GM12878 (cell line): ENCODE measurements around the gene FBXO33. TPM values are rescaled to one million over a fixed set of nuclear protein-coding genes. Genes with fewer than 3 reads are reported as not detected.

Experiments
- ATAC-seq: fragments of 200-7000 bp; cut with Tn5 transposase; 3 replicates; pipeline ENCODE4 v1.9.1; 2020; ENCODE audit warnings: mild to moderate bottlenecking, moderate library complexity
- BruUV-seq: library from RNA; stranded (reverse); fragments of 400-500 nt; replicated peaks from 2 replicates; lab custom pipeline; 2021; lab: Mats Ljungman, UMichigan
- CTCF ChIA-PET: fragments of 300-600 bp; sonication (Branson Sonifier 250); formaldehyde crosslinking; extraction: SDS; loops from one replicate; lab custom pipeline; 2021; ENCODE audit warnings: inconsistent platforms; lab: Yijun Ruan, JAX
- POLR2A ChIA-PET: fragments of 350-600 bp; formaldehyde crosslinking; extraction: SDS; loops from one replicate; lab custom pipeline; 2021; ENCODE audit warnings: inconsistent platforms; lab: Charles Lee
- RAD21 ChIA-PET: fragments of 300-600 bp; sonication (Branson Sonifier 250); formaldehyde crosslinking; loops from one replicate; lab custom pipeline; 2023; ENCODE audit warnings: antibody characterized with exemption; ENCODE audit not compliant: unreplicated experiment; lab: Charles Lee
- SMC1A ChIA-PET: fragments of 300-600 bp; sonication (Branson Sonifier 250); formaldehyde crosslinking; loops from one replicate; lab custom pipeline; 2023; ENCODE audit not compliant: unreplicated experiment, uncharacterized antibody; lab: Charles Lee
- DNase-seq: peaks from one replicate; pipeline ENCODE4 v3.0.0-alpha.2; 2011; ENCODE audit warnings: low read depth, low spot score
- FAIRE-seq: peaks from 3 replicates; lab custom pipeline; 2011; peaks lifted over from hg19 to GRCh38; lab: Jason Lieb, UNC
- H2AFZ ChIP-seq: 2 replicates; pipeline ENCODE4 v1.6.0; 2011; ENCODE audit warnings: low read depth, low read length, control low read depth; ENCODE audit not compliant: control insufficient read depth
- H3K27ac ChIP-seq: 2 replicates; pipeline ENCODE4 v1.5.1; 2011; ENCODE audit warnings: control low read depth; ENCODE audit not compliant: control insufficient read depth, insufficient read depth
- H3K27me3 ChIP-seq, 2 experiments: replicated peaks in 1 of 2; 2 replicates each; pipeline versions ENCODE4 v1.6.0 to v1.6.1; 2011; ENCODE audit warnings: low read length in 1 of 2; ENCODE audit not compliant: control insufficient read depth in 2 of 2, insufficient read depth in 2 of 2
- H3K36me3 ChIP-seq, 2 experiments: 2 replicates each; pipeline ENCODE4 v1.5.1; 2011; ENCODE audit warnings: low read length in 1 of 2; ENCODE audit not compliant: control insufficient read depth in 2 of 2, insufficient read depth in 2 of 2
- H3K4me1 ChIP-seq: 2 replicates; pipeline ENCODE4 v1.6.1; 2011; ENCODE audit warnings: mild to moderate bottlenecking, low read length, moderate library complexity, mixed read lengths; ENCODE audit not compliant: control insufficient read depth, insufficient read depth
- H3K4me2 ChIP-seq: 2 replicates; pipeline ENCODE4 v1.6.0; 2011; ENCODE audit warnings: control low read depth; ENCODE audit not compliant: control insufficient read depth, insufficient read depth
- H3K4me3 ChIP-seq: fragments of 200-600 bp; sonication (generic); 2 replicates; pipeline ENCODE4 v1.5.1; 2016
- H3K79me2 ChIP-seq: 2 replicates; pipeline ENCODE4 v1.6.0; 2011; ENCODE audit warnings: low read length; ENCODE audit not compliant: control insufficient read depth, insufficient read depth
- H3K9ac ChIP-seq: 2 replicates; pipeline ENCODE4 v1.8.0; 2011; ENCODE audit warnings: low read length, control low read depth, mixed read lengths; ENCODE audit not compliant: control insufficient read depth, insufficient read depth
- H3K9me3 ChIP-seq: replicated peaks from 3 replicates; pipeline ENCODE4 v1.5.1; 2011; ENCODE audit warnings: mild to moderate bottlenecking, low read length; ENCODE audit not compliant: control insufficient read depth, insufficient read depth
- H4K20me1 ChIP-seq: 2 replicates; pipeline ENCODE4 v1.6.0; 2011; ENCODE audit not compliant: control insufficient read depth, insufficient read depth
- CBFB ChIP-seq: IDR thresholded peaks from 2 replicates; pipeline ENCODE4 v1.6.1; 2016; ENCODE audit warnings: antibody characterized with exemption, low read depth
- CTCF ChIP-seq, 3 experiments: IDR thresholded peaks in 2 of 3; conservative IDR thresholded peaks in 1 of 3; 2 replicates each; pipeline ENCODE4 v1.5.1; 2011; ENCODE audit warnings: low read depth in 3 of 3, low read length in 3 of 3, mild to moderate bottlenecking in 3 of 3, control low read depth in 2 of 3, moderate library complexity in 2 of 3, inconsistent platforms in 1 of 3, mixed read lengths in 1 of 3; ENCODE audit not compliant: control insufficient read depth in 2 of 3, insufficient read depth in 1 of 3; ENCODE audit errors: extremely low read depth in 1 of 3
- E2F4 ChIP-seq: IDR thresholded peaks from 2 replicates; pipeline ENCODE4 v1.6.1; 2012; ENCODE audit warnings: low read depth, low read length, improper control_type of control experiment
- EZH2 ChIP-seq: IDR thresholded peaks from 2 replicates; pipeline ENCODE4 v1.6.1; 2012; ENCODE audit warnings: low read depth, mild to moderate bottlenecking, control low read depth, inconsistent platforms, low read length, borderline replicate concordance; ENCODE audit not compliant: control insufficient read depth
- FOXK2 ChIP-seq: fragments of 450-650 bp; IDR thresholded peaks from 2 replicates; pipeline ENCODE4 v1.6.1; 2017; ENCODE audit warnings: mild to moderate bottlenecking, moderate library complexity
- GATAD2B ChIP-seq: fragments of 450-650 bp; conservative IDR thresholded peaks from 2 replicates; pipeline ENCODE4 v1.6.1; 2017; ENCODE audit warnings: low read depth, mild to moderate bottlenecking, moderate library complexity
- IKZF2 ChIP-seq, 2 experiments: fragments of 450-650 bp; IDR thresholded peaks; 2 replicates each; pipeline ENCODE4 v1.6.1; 2017; ENCODE audit warnings: mild to moderate bottlenecking in 2 of 2, moderate library complexity in 2 of 2
- IRF3 ChIP-seq: fragments of 450-650 bp; IDR thresholded peaks from 2 replicates; pipeline ENCODE4 v1.6.1; 2014; ENCODE audit warnings: mild to moderate bottlenecking
- NBN ChIP-seq: fragments of 450-650 bp; IDR thresholded peaks from 2 replicates; pipeline ENCODE4 v1.6.1; 2016
- NFYB ChIP-seq: IDR thresholded peaks from 2 replicates; pipeline ENCODE4 v1.6.1; 2011; ENCODE audit warnings: low read depth, mild to moderate bottlenecking, low read length, improper control_type of control experiment, moderate library complexity; ENCODE audit not compliant: insufficient read depth
- NR2F1 ChIP-seq: fragments of 450-650 bp; conservative IDR thresholded peaks from 2 replicates; pipeline ENCODE4 v1.6.1; 2017; ENCODE audit warnings: mild to moderate bottlenecking
- PML ChIP-seq: IDR thresholded peaks from 2 replicates; pipeline ENCODE4 v1.6.1; 2012; ENCODE audit warnings: low read length, inconsistent platforms
- RAD51 ChIP-seq: fragments of 450-650 bp; IDR thresholded peaks from 2 replicates; pipeline ENCODE4 v1.6.1; 2016; ENCODE audit warnings: moderate library complexity, mild to moderate bottlenecking, inconsistent platforms
- RBBP5 ChIP-seq: fragments of 200-600 bp; sonication (generic); conservative IDR thresholded peaks from 2 replicates; pipeline ENCODE4 v1.6.1; 2016
- RFX5 ChIP-seq: IDR thresholded peaks from 2 replicates; pipeline ENCODE4 v1.6.1; 2011; ENCODE audit warnings: low read depth, low read length, improper control_type of control experiment
- SMAD5 ChIP-seq: IDR thresholded peaks from 2 replicates; pipeline ENCODE4 v1.6.1; 2016; ENCODE audit warnings: antibody characterized with exemption, low read depth
- ZBTB4 ChIP-seq: fragments of 450-650 bp; formaldehyde crosslinking; IDR thresholded peaks from 2 replicates; pipeline ENCODE4 v1.4.0; 2022; ENCODE audit warnings: mild to moderate bottlenecking, moderate library complexity
- WGBS: methylation state at CpG from one replicate; pipeline ENCODE4 v1.1.6; 2016; ENCODE audit warnings: low lambda C conversion rate; ENCODE audit not compliant: insufficient replicate concordance, insufficient coverage; ENCODE audit errors: missing lambda C conversion rate; 5-methylcytosine and 5-hydroxymethylcytosine counted together
- in situ Hi-C: fragments of 300-500 bp; cut with MboI; formaldehyde crosslinking; loops from 9 replicates; pipeline ENCODE4 v1.14.3; 2018; ENCODE audit warnings: mixed read lengths
- intact Hi-C: fragments of 100-400 bp; cut with micrococcal nuclease; formaldehyde crosslinking; loops from one replicate; pipeline ENCODE4 v1.14.2; 2022; ENCODE audit not compliant: unreplicated experiment
- polyA plus RNA-seq, 11 experiments: library from polyadenylated mRNA; depleted of rRNA in 4 of 11; unstranded in 6 of 11; stranded (reverse) in 5 of 11; fragments of >200 nt; fragmentation: Nextera tagmentation in 4 of 11; fragmentation: Illumina TruSeq in 1 of 11; extraction: Ambion mirVana in 4 of 11; extraction: Trizol in 1 of 11; gene quantifications; 1 replicate in 1 of 11; 2 replicates in 10 of 11; pipeline versions ENCODE4 v1.2.1 to v1.2.3, GENCODE V29; 2011 to 2016; ENCODE audit warnings: inconsistent platforms in 2 of 11, missing spikeins in 2 of 11, low read depth in 1 of 11
- total RNA-seq, 4 experiments: library from RNA; depleted of rRNA in 3 of 4; stranded (reverse); fragments of >200 nt in 3 of 4; fragmentation: Illumina TruSeq in 1 of 4; extraction: Trizol in 1 of 4; gene quantifications; 2 replicates each; pipeline versions ENCODE4 v1.2.1 to v1.2.3, GENCODE V29; 2013 to 2021

The FBXO33 gene
- total and polyA plus RNA-seq, 10 of the 15 experiments (the other 5 are each of a cell fraction or from before 2014, with no cell fraction given) = 4.7 to 56.9 (median 19.6) TPM

GRCh38 chr14:39374851-39375250 is 57.4 kb downstream of the FBXO33 start (continued):
- TF ChIP-seq IRF3 (no peak), ZBTB4 (no peak)

GRCh38 chr14:39372656-39373055 is 59.6 kb downstream of the FBXO33 start:
- FAIRE-seq = no peak
- CTCF ChIA-PET = interaction anchor here (1.2 kb wide), 1 partner anchor 266 kb away, joined by 5 read pairs; no protein-coding TSS in a partner anchor
- TF ChIP-seq GATAD2B (no peak), SMAD5 (no peak), E2F4 (no peak), RFX5 (no peak), NFYB (no peak), PML (no peak), CTCF (IDR thresholded peaks at IDR 0.05 in 2 of 3, conservative IDR thresholded peaks at IDR 0.05 in 1 of 3; ENCODE audit: control insufficient read depth in 2 of 3, extremely low read depth in 1 of 3, insufficient read depth in 1 of 3, low read depth in 3 of 3, low read length in 3 of 3) (no peak), FOXK2 (no peak), IKZF2 (IDR thresholded peaks at IDR 0.05) (no peak), NR2F1 (no peak), RAD51 (no peak), RBBP5 (no peak), EZH2 (no peak), CBFB (no peak), NBN (no peak)

More at GRCh38 chr14:39372656-39373055, 59.6 kb downstream of the FBXO33 start:
- in situ Hi-C loops (no loop called here), intact Hi-C loops (no loop called here)
- no peak for DNase-seq
- ChIA-PET SMC1A (interaction anchor here (3.3 kb wide), 1 partner anchor 9 kb away, joined by 9 read pairs; no protein-coding TSS in a partner anchor), RAD21 (interaction anchor here (0.8 to 1.3 kb wide), 2 partner anchors 54 to 97 kb away, joined by 3 to 4 read pairs; no protein-coding TSS in a partner anchor), POLR2A (no interaction called here)
- 31% methylated on average over 1 of the region's 1 CpG for WGBS
- no TSS peak for BruUV-seq
- Histone ChIP-seq H3K9me3 (no peaks in the 10 kb centered on the region), H3K9ac (no peak overlapping the region), H3K4me1 (no peaks in the 10 kb centered on the region), H3K27me3 (no peaks in the 10 kb centered on the region), H3K36me3 (no peaks in the 10 kb centered on the region), H2AFZ (no peak overlapping the region), H3K4me3 (no peak overlapping the region), H3K79me2 (no peaks in the 10 kb centered on the region), H3K4me2 (no peak overlapping the region), H3K27ac (no peak overlapping the region), H4K20me1 (no peaks in the 10 kb centered on the region)
- no peak for ATAC-seq
